A549 (cell line): Measurements from ENCODE around the gene CCDC57. TPM values are rescaled to one million over a fixed set of nuclear protein-coding genes. Genes with fewer than 3 reads are reported as not detected.

Source experiments
- ATAC-seq, 2 experiments: fragments of 200-7000 bp in 1 of 2; fragments of >200 bp in 1 of 2; cut with Nextera tagmentation in 1 of 2; cut with Tn5 transposase in 1 of 2; 3 replicates each; pipeline versions ENCODE4 v1.8.0 to v1.9.1; 2018 to 2020; ENCODE audit warnings: mild to moderate bottlenecking in 1 of 2, moderate library complexity in 1 of 2
- CTCF ChIA-PET: fragments of 300-600 bp; sonication (Branson Sonifier 250); formaldehyde crosslinking; extraction: SDS; loops from one replicate; lab custom pipeline; 2021; ENCODE audit warnings: antibody characterized with exemption, inconsistent platforms; lab: Yijun Ruan, JAX
- POLR2A ChIA-PET: fragments of 350-600 bp; formaldehyde crosslinking; extraction: SDS; loops from one replicate; lab custom pipeline; 2021; ENCODE audit warnings: antibody characterized with exemption, inconsistent platforms; lab: Yijun Ruan, JAX
- DNase-seq, 2 experiments: peaks; one replicate each; pipeline versions ENCODE4 v3.0.0 to v3.0.0-alpha.2; 2011 to 2016; ENCODE audit warnings: low read depth in 1 of 2, low spot score in 1 of 2
- FAIRE-seq: peaks from 2 replicates; lab custom pipeline; 2011; peaks lifted over from hg19 to GRCh38; lab: Jason Lieb, UNC
- H3K27ac ChIP-seq, 2 experiments: fragments of >200 bp; sonication (Bioruptor Twin); formaldehyde crosslinking; 3 replicates each; pipeline ENCODE4 v1.5.1; 2016 to 2017
- H3K4me1 ChIP-seq: fragments of >200 bp; sonication (Bioruptor Twin); formaldehyde crosslinking; 3 replicates; pipeline ENCODE4 v1.6.1; 2016
- H3K4me2 ChIP-seq: fragments of >200 bp; sonication (Bioruptor Twin); formaldehyde crosslinking; 3 replicates; pipeline ENCODE4 v1.6.1; 2016
- H3K4me3 ChIP-seq: fragments of >200 bp; sonication (Bioruptor Twin); formaldehyde crosslinking; 3 replicates; pipeline ENCODE4 v1.5.1; 2016
- H3K9me3 ChIP-seq: fragments of >200 bp; sonication (Bioruptor Twin); formaldehyde crosslinking; 3 replicates; pipeline ENCODE4 v1.6.1; 2016
- BHLHE40 ChIP-seq: IDR thresholded peaks from 2 replicates; pipeline ENCODE4 v1.6.1; 2012; ENCODE audit warnings: low read depth, low read length, inconsistent platforms
- CHD2 ChIP-seq: fragments of 150-350 bp; IDR thresholded peaks from 2 replicates; pipeline ENCODE4 v1.6.1; 2014; ENCODE audit warnings: low read length; ENCODE audit not compliant: partially characterized antibody
- CHD4 ChIP-seq: fragments of 200-600 bp; sonication (generic); IDR thresholded peaks from 2 replicates; pipeline ENCODE4 v1.6.1; 2016; ENCODE audit warnings: antibody characterized with exemption, mild to moderate bottlenecking, borderline replicate concordance
- EHF ChIP-seq: fragments of 250-450 bp; sonication (Bioruptor Pico); IDR thresholded peaks from 2 replicates; pipeline ENCODE4 v1.5.0; 2020; ENCODE audit warnings: mild to moderate bottlenecking
- EHMT2 ChIP-seq: fragments of 200-600 bp; sonication (generic); IDR thresholded peaks from 2 replicates; pipeline ENCODE4 v1.6.1; 2016; ENCODE audit warnings: antibody characterized with exemption, low read depth, mild to moderate bottlenecking, moderate library complexity
- ELK1 ChIP-seq: fragments of 150-350 bp; IDR thresholded peaks from 2 replicates; pipeline ENCODE4 v1.6.1; 2014; ENCODE audit warnings: low read depth, mild to moderate bottlenecking, low read length
- ESRRA ChIP-seq: fragments of 150-350 bp; IDR thresholded peaks from 2 replicates; pipeline ENCODE4 v1.6.1; 2014; ENCODE audit warnings: mild to moderate bottlenecking, low read length, borderline replicate concordance
- FOSL2 ChIP-seq, 2 experiments: fragments of 450-650 bp in 1 of 2; fragments of >200 bp in 1 of 2; sonication (Bioruptor Twin) in 1 of 2; formaldehyde crosslinking; IDR thresholded peaks; 2 replicates each; pipeline versions ENCODE4 v1.5.0 to v1.6.1; 2016 to 2020; ENCODE audit warnings: mild to moderate bottlenecking in 1 of 2, moderate library complexity in 1 of 2
- HMGXB4 ChIP-seq: fragments of 250-450 bp; sonication (Bioruptor Pico); IDR thresholded peaks from 2 replicates; pipeline ENCODE4 v1.5.0; 2021; ENCODE audit warnings: mild to moderate bottlenecking, moderate library complexity, borderline replicate concordance
- HOXB5 ChIP-seq: fragments of 250-450 bp; sonication (Bioruptor Pico); IDR thresholded peaks from 2 replicates; pipeline ENCODE4 v1.5.0; 2020; ENCODE audit warnings: mild to moderate bottlenecking, moderate library complexity
- KDM1A ChIP-seq: fragments of 200-600 bp; sonication (generic); IDR thresholded peaks from 2 replicates; pipeline ENCODE4 v1.6.1; 2016; ENCODE audit warnings: low read depth, mild to moderate bottlenecking
- MAZ ChIP-seq: fragments of 150-350 bp; IDR thresholded peaks from 2 replicates; pipeline ENCODE4 v1.6.1; 2014; ENCODE audit warnings: antibody characterized with exemption, low read depth, low read length, borderline replicate concordance
- POLR2A ChIP-seq: IDR thresholded peaks from 2 replicates; pipeline ENCODE4 v1.6.1; 2012; ENCODE audit warnings: mild to moderate bottlenecking, low read length
- RAD21 ChIP-seq, 2 experiments: fragments of >200 bp in 1 of 2; sonication (Bioruptor Twin) in 1 of 2; formaldehyde crosslinking in 1 of 2; IDR thresholded peaks in 1 of 2; conservative IDR thresholded peaks in 1 of 2; 2 replicates in 1 of 2; 3 replicates in 1 of 2; pipeline ENCODE4 v1.6.1; 2012 to 2018; ENCODE audit warnings: inconsistent platforms in 1 of 2
- RCOR1 ChIP-seq: fragments of 150-350 bp; IDR thresholded peaks from 2 replicates; pipeline ENCODE4 v1.6.1; 2014; ENCODE audit warnings: antibody characterized with exemption, low read length, low read depth
- RFX5 ChIP-seq: fragments of 450-650 bp; IDR thresholded peaks from 2 replicates; pipeline ENCODE4 v1.7.1; 2014; ENCODE audit warnings: antibody characterized with exemption, mild to moderate bottlenecking, moderate library complexity
- TFCP2L1 ChIP-seq: fragments of 250-450 bp; sonication (Bioruptor Pico); IDR thresholded peaks from 2 replicates; pipeline ENCODE4 v1.5.0; 2021; ENCODE audit warnings: mild to moderate bottlenecking
- ZC3H11A ChIP-seq: fragments of 450-650 bp; IDR thresholded peaks from 2 replicates; pipeline ENCODE4 v1.6.1; 2014; ENCODE audit warnings: antibody characterized with exemption, mild to moderate bottlenecking
- ZNF302 ChIP-seq: fragments of 250-450 bp; sonication (Bioruptor Pico); IDR thresholded peaks from 2 replicates; pipeline ENCODE4 v1.9.0; 2021; ENCODE audit warnings: inconsistent platforms, mild to moderate bottlenecking, moderate library complexity
- WGBS: methylation state at CpG from one replicate; pipeline ENCODE4 v1.1.6; 2017; ENCODE audit errors: missing lambda C conversion rate; 5-methylcytosine and 5-hydroxymethylcytosine counted together
- polyA plus RNA-seq, 4 experiments: library from polyadenylated mRNA; depleted of rRNA in 3 of 4; stranded (reverse); fragments of >200 nt; fragmentation: RNase III in 1 of 4; extraction: RNeasy Plus Mini Kit Qiagen cat#74134 plus additional on column Dnase treatment in 1 of 4; gene quantifications; 2 replicates in 3 of 4; 3 replicates in 1 of 4; pipeline ENCODE4 v1.2.3, GENCODE V29; 2011 to 2017

Gene CCDC57
- polyA plus RNA-seq, 2 of the 4 experiments (the other 2 are of a cell fraction), result 18.2 to 18.5 TPM

- TF ChIP-seq KDM1A (no peak), ZC3H11A (no peak), TFCP2L1 (no peak), CHD4 (no peak), ELK1 (no peak), EHF (CRISPR knock-in tag) (no peak), BHLHE40 (no peak), ESRRA (no peak), FOSL2 (IDR thresholded peaks at IDR 0.05) (no peak), FOSL2 (CRISPR knock-in tag; IDR thresholded peaks at IDR 0.05) (no peak), RAD21 (conservative IDR thresholded peaks at IDR 0.05 in 1 of 2, IDR thresholded peaks at IDR 0.05 in 1 of 2) (no peak)
- DNase-seq, result no peak
- no peak for FAIRE-seq
- 86% methylated on average over 13 of the region's 16 CpGs for WGBS
- H3K27ac ChIP-seq, result peak overlapping the region in 1 of 2 experiments; percentile 56; a peak in 3 of 6 replicates
- no peak overlapping the region for H3K4me2 ChIP-seq
- peaks cover 14% of the 10 kb centered on the region for H3K4me1 ChIP-seq
- no peaks in the 10 kb centered on the region for H3K9me3 ChIP-seq
- CTCF ChIA-PET, result interaction anchor here (1.0 to 3.0 kb wide), 6 partner anchors 9 to 197 kb away, joined by 3 to 23 read pairs (median 3); no protein-coding TSS in a partner anchor
- no peak overlapping the region for H3K4me3 ChIP-seq
- no peak for ATAC-seq
- POLR2A ChIA-PET, result no interaction called here
Measured at GRCh38 chr17:82226809-82227628, 14.4 kb upstream of the CCDC57 start.

- 85% methylated on average over 12 of the region's 15 CpGs for WGBS
- POLR2A ChIA-PET, result no interaction called here
Measured at GRCh38 chr17:82226146-82226808, 13.6 kb upstream of the CCDC57 start.

More at GRCh38 chr17:82226146-82226808, 13.6 kb upstream of the CCDC57 start:
- Histone ChIP-seq H3K9me3 (no peaks in the 10 kb centered on the region), H3K4me1 (peaks cover 13% of the 10 kb centered on the region), H3K27ac (peak overlapping the region in 1 of 2 experiments; percentile 56; a peak in 2 of 6 replicates), H3K4me2 (no peak overlapping the region), H3K4me3 (no peak overlapping the region)
- CTCF ChIA-PET, result interaction anchor here (0.7 to 3.0 kb wide), 10 partner anchors 10 to 196 kb away, joined by 3 to 23 read pairs (median 3); no protein-coding TSS in a partner anchor
- ATAC-seq (no peak), FAIRE-seq (no peak), DNase-seq (no peak)
- no peak for TF ChIP-seq RCOR1
- no peak for TF ChIP-seq ZNF302
- no peak for TF ChIP-seq CHD2
- TF ChIP-seq RFX5, result no peak
- no peak for TF ChIP-seq RAD21 (conservative IDR thresholded peaks at IDR 0.05 in 1 of 2, IDR thresholded peaks at IDR 0.05 in 1 of 2)
- no peak for TF ChIP-seq BHLHE40
- TF ChIP-seq HMGXB4 (CRISPR knock-in tag), result no peak
- no peak for TF ChIP-seq HOXB5
- TF ChIP-seq POLR2A, result no peak
- TF ChIP-seq MAZ, result no peak
- no peak for TF ChIP-seq EHMT2
